GM10266 (cell line): ENCODE results near the gene MSL3B.
A peak's percentile ranks its signal among the peaks of the same experiment; 100 is the strongest.

ENCODE experiments used
- DNase-seq: peaks from one replicate; pipeline ENCODE4 v3.0.0; 2012; ENCODE audit errors: extremely low spot score
- CTCF ChIP-seq: IDR thresholded peaks from 2 replicates; pipeline ENCODE4 v1.5.1; 2012; ENCODE audit warnings: mild to moderate bottlenecking, low read depth; ENCODE audit not compliant: control insufficient read depth, insufficient read depth; ENCODE audit errors: missing control alignments

The MSL3B gene

GRCh38 chr2:233867993-233868532 is at the start of gene MSL3B:
Gene MSL3B (minus strand): TSS chr2:233868386.
- TF ChIP-seq CTCF: no peak

GRCh38 chr2:233917116-233917515 is 48.9 kb upstream of the MSL3B start, which contains the start of gene TRPM8:
Gene TRPM8 (plus strand): TSS chr2:233917373. CDS start chr2:233926538, 9,165 bp downstream.
- no peak for TF ChIP-seq CTCF

More at GRCh38 chr2:233867993-233868532, at the start of gene MSL3B:
- peak; percentile 68 for DNase-seq

GRCh38 chr2:233915128-233915527 is 46.9 kb upstream of the MSL3B start:
- peak; percentile 21 for TF ChIP-seq CTCF
- DNase-seq: no peak

More at GRCh38 chr2:233917116-233917515, 48.9 kb upstream of the MSL3B start, which contains the start of gene TRPM8:
- no peak for DNase-seq

- no peak for DNase-seq
Measured at GRCh38 chr2:233912691-233913423, 44.7 kb upstream of the MSL3B start.

GRCh38 chr2:233907627-233908026 is 39.4 kb upstream of the MSL3B start:
- DNase-seq: no peak
- TF ChIP-seq CTCF: no peak

More at GRCh38 chr2:233912691-233913423, 44.7 kb upstream of the MSL3B start:
- TF ChIP-seq CTCF: no peak

- TF ChIP-seq CTCF: no peak
- no peak for DNase-seq
Measured at GRCh38 chr2:233905945-233906344, 37.8 kb upstream of the MSL3B start.

- no peak for TF ChIP-seq CTCF
- DNase-seq: no peak
Measured at GRCh38 chr2:233901884-233902283, 33.7 kb upstream of the MSL3B start.
